D721Med (cell line): ENCODE measurements around the gene FAM89B.
"Not testable (repeated sequence)": the region's sequence is repeated elsewhere in the genome, so short reads cannot be mapped to it uniquely, and the experiment has no call there.

Source experiments
- DNase-seq: peaks from one replicate; pipeline ENCODE4 v3.0.0; 2011; ENCODE audit warnings: low spot score; ENCODE audit not compliant: insufficient read length
- FAIRE-seq: peaks from 2 replicates; lab custom pipeline; 2011; peaks lifted over from hg19 to GRCh38; lab: Jason Lieb, UNC
- TF ChIP-seq, protein P1 (sequence below): IDR thresholded peaks from 2 replicates; pipeline ENCODE4 v1.5.1; 2012; ENCODE audit warnings: mild to moderate bottlenecking, control low read depth; ENCODE audit not compliant: insufficient read depth; ENCODE audit errors: missing control alignments

FAM89B gene

DNA sequence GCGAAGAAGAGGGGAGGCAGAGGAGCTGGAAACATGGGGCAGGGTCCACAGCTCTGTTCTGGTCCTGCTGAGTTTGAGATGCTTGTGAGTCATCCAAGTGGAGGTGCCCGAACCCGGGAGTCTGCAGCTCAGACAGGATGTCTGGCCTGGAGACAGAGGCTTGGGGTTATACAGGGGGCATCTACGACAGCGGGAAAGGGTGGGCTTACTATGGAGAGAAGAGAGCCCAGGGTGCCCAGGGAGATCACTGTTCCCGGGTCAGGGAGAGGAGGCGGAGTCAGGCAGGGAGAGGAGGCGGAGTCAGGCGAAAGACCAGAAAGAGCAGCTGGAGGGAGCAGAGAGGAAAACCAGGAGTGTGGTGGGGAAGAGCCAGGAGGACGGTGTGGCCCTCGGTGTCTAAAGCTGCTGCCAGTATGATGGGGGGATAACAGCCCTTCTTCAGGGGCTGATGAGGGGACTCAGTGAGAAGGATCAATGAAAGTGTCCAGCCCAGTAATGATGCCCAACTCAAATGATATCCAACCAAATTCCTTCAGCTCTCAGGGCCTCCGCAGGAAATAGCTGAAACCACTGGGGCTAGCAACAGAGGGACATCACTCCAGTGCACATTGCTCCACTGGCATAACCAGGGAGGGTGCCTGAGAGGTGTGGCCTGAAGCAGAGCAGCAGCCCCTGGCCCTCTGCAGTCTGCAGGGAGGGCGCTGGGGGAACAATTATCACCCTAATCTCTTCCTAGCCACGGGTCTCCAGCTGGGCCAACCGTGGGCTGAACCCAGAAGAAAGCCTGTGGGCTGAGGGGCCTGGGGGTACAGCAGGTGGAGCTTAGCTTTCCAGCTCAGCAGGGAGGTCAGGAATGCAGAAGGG, 11.6 kb upstream of the FAM89B start:
- FAIRE-seq = no peak
- no peak for DNase-seq
- TF ChIP-seq, protein P1, sequence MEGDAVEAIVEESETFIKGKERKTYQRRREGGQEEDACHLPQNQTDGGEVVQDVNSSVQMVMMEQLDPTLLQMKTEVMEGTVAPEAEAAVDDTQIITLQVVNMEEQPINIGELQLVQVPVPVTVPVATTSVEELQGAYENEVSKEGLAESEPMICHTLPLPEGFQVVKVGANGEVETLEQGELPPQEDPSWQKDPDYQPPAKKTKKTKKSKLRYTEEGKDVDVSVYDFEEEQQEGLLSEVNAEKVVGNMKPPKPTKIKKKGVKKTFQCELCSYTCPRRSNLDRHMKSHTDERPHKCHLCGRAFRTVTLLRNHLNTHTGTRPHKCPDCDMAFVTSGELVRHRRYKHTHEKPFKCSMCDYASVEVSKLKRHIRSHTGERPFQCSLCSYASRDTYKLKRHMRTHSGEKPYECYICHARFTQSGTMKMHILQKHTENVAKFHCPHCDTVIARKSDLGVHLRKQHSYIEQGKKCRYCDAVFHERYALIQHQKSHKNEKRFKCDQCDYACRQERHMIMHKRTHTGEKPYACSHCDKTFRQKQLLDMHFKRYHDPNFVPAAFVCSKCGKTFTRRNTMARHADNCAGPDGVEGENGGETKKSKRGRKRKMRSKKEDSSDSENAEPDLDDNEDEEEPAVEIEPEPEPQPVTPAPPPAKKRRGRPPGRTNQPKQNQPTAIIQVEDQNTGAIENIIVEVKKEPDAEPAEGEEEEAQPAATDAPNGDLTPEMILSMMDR = no peak

DNA sequence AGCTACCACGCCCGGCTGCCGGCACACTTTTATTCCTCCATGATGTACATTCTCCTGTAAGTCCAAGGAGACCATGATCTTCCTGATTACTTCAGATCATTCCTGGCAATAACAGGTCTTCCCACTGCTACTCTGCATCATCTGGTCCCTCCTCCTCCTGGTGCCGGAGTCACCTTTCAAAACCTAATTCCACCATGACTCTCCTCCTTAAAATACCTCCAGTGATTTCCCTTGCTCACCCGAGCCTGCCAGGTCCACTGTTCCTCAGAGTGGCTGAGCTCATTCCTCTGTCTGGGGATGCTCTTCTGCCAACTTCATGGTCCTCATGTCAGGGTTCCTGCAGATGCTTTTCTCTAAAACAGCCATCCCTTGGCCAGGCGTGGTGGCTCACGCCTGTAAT, 10.3 kb upstream of the FAM89B start:
- DNase-seq = no peak
- TF ChIP-seq, protein P1 = no peak
- no peak for FAIRE-seq

- FAIRE-seq = no peak
- TF ChIP-seq, protein P1 = no peak
- DNase-seq = no peak
Measured at GRCh38 chr11:65562788-65563187, 9.6 kb upstream of the FAM89B start.

- TF ChIP-seq, protein P1 = no peak
- DNase-seq = no peak
- FAIRE-seq = no peak
Measured at GRCh38 chr11:65563601-65564000, 8.7 kb upstream of the FAM89B start.

GRCh38 chr11:65564879-65565559, 7.3 kb upstream of the FAM89B start:
- not testable (repeated sequence) for FAIRE-seq, DNase-seq

- TF ChIP-seq, protein P1 = no peak
- DNase-seq (no peak), FAIRE-seq (no peak)
Measured at GRCh38 chr11:65565624-65566453, 6.5 kb upstream of the FAM89B start.
